ENCODE results near the gene SLC24A4.

- TF ChIP-seq CTCF (IDR thresholded peaks at IDR 0.05) (no peak), POLR2A (IDR thresholded peaks at IDR 0.05) (no peak), POLR2AphosphoS5 (IDR thresholded peaks at IDR 0.05) (no peak), EP300 (IDR thresholded peaks at IDR 0.05) (no peak)
Measured at GRCh38 chr14:92297818-92298595, 25.0 kb upstream of the SLC24A4 start.

All from upper lobe of left lung (tissue), 4 donors.